Measurements from ENCODE around the gene LY6G5C.
A peak's percentile ranks its signal among the peaks of the same experiment; 100 is the strongest.

Gene LY6G5C, protein sequence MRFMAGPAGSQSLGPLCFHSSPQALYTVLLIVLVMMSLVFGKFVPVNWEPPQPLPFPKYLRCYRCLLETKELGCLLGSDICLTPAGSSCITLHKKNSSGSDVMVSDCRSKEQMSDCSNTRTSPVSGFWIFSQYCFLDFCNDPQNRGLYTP

DNA sequence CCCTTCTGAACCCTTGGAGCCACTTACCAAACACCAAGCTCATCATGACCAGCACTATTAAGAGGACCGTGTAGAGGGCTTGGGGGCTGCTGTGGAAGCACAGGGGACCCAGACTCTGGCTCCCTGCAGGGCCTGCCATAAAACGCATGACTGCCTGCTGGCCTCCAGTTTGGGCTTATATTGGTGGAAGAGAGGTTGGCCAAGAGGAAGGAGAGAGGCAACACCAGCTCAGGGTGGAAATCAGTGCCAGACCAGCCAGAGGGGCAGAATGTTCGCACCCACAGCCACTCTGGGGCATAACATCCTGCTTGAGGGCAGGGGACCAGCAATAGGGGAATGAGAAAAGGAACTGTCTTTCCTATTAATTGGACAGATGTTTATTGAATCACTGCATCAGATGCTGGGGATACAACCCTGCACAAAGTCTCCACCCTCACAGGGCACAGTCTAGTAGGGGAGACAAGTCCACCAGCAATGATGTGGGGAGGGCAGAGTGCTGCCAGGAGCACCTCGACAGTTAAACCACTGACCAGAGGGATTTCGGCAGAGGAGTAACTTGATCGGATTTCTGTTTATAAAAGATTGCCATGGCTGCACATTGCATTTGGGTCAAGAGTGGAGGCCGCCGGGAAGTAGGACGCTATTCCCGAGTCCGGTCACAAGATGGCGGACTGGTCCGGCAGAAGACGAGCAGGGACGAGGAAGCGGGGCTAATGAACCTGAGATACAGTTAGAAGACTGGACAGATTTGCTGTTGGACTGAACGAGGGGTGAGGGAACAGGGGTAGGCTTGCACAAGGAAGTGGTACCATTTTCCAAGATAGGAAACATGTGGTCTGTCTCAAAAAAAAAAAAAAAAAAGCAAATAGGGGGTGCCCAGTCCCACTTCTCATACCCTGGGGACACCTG is at the start of gene LY6G5C:
TSS of gene LY6G5C (minus strand) at position 842 of the 909 bp plus-strand sequence. CDS start at position 148, 694 bp downstream.
- H3K4me3 ChIP-seq (ENCODE audit: low read depth, low read length), result peak within 1 kb of the TSS; percentile 13

DNA sequence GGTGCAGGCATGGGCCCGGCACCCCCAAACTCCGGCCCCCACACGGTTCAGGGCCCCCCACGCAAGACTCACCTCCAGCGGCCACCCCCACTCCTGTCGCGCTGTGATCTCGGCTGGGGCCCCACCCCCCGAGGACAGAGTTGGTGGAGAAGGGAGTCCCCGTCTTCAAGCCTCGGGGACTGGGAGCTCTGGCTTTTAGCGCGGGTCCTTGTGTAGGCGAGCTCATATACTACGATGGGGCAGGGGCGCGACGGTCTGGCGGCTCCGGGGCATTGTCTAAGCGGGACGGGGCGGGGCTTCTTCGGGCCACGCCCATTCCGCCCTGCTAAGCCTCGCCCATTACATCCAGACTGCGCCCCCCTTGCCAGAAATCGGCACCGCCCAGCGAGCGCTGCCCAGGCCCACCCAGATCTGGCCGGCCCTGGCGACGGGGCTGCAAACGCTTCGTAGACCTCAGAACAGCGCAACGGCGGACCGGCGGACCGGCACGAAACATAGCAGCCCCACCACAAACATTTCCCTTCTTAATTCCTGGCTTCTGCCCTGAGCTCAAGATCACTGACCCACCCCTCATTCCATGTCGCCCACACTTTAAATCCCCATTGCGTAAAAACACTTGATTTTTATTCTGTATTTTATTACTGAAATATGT is 49.2 kb upstream of the LY6G5C start:
- peak overlapping the region; percentile 82 for H3K4me3 ChIP-seq (ENCODE audit: low read depth, low read length)

DNA sequence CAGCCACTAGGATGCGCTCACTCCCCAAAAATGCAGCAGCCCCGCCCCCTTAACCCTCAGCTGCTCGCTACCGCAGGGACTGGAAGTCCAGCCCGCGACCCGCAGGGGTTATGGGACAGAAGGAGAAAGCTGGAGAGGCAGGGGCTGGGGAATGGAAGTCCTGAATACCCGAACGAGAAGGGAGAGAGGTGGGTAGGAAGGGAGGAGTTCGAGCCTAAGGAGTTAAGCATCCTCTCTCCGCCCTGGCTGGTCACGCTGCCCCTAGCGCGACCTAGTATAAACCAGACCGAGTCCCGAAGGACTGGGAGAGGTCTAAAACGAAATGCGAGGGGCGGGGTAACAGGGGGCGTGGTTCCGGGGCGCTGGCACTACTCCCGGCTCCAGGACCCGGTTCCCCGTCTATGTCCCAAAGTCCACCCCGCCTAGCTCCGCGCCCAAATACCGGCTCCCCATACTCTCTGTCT is 48.7 kb upstream of the LY6G5C start:
- peak overlapping the region; percentile 82 for H3K4me3 ChIP-seq (ENCODE audit: low read depth, low read length)

DNA sequence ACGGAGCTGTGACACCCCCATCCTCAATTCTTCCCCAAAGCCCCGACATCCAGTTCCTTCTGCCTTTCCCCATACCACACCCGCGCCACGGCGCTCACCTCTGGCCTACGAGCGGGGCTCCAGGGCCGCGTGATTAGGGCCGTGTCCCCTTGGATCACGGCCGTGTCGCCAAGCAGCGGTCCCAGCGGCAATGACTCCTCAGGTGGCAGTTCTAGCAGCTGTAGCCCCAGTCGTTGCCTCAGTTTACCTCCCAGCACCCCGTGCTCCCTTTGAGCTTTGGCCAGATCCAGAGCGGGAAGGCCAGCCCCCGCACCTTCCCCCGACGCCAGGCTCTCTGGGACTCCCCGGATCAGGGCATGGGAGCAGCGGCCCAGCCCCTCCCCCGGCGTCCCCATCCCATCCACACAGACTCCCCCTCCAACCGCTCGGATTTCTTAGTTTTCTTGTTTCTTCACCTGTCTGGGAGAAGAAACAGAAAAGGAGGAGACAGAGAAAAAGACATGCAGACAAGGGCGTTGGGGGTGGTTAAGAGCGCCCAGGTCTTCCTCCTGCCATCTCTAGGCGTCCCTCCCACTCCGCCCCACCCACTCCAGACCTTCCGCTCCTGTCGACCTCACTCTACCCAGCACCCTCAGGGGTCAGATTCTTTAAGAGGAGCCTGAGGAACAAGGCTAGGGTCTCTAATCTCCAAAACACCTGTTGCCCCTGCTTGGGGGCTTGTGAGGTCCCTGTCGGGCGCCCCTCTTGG is 48.1 kb upstream of the LY6G5C start, which contains the start of gene DDAH2:
TSS of gene DDAH2 (minus strand) at position 533 of the 748 bp plus-strand sequence. CDS start at position 395, 138 bp downstream.
- H3K4me3 ChIP-seq (ENCODE audit: low read depth, low read length), result peak within 1 kb of the TSS; percentile 82

DNA sequence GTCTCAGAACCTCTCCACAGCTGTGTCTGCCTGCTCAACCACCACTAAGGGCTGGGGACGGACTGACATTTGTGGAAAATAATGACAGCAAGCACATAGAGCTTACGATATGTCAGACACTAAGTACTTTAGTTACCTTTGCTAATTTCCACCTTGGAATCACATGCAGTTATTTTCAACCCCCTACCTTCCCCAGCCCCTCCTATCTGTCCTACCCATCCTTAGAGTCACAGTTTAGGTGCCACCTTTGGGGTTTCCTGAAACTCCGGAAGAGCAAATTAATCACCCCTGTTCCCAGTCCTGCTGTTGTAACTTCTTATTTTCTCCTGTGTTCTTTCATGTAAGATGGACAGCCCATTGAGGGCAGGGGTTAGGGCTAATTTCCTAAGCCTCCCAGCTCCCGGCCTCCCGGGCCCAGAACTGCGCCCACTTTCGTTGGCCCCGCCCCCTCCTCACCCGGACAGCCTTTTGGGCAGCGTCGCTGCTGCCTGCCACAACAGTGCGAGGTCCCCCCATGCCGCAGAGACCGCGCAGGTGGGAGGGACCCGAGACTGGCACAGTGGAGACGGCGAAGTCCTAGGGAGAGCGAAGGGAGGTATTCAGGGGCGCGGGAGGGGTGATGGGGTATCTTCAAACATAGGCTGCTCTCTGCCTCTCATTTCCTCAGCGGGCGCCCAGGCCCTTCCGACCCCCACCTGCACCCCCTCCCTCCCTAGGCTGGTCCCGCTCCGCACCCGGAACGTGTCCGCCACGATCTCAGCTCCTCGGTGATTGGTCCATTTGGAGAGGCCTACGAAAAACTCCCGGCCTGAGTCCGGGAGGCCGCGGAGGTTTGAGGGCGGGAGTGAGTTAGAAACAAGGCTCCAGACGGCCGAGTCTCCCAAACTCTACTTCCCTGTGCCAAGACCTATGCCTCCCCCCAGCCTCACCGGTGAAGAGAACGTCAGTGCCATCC is 47.1 kb upstream of the LY6G5C start:
- no peak overlapping the region for H3K4me3 ChIP-seq (ENCODE audit: low read depth, low read length)

DNA sequence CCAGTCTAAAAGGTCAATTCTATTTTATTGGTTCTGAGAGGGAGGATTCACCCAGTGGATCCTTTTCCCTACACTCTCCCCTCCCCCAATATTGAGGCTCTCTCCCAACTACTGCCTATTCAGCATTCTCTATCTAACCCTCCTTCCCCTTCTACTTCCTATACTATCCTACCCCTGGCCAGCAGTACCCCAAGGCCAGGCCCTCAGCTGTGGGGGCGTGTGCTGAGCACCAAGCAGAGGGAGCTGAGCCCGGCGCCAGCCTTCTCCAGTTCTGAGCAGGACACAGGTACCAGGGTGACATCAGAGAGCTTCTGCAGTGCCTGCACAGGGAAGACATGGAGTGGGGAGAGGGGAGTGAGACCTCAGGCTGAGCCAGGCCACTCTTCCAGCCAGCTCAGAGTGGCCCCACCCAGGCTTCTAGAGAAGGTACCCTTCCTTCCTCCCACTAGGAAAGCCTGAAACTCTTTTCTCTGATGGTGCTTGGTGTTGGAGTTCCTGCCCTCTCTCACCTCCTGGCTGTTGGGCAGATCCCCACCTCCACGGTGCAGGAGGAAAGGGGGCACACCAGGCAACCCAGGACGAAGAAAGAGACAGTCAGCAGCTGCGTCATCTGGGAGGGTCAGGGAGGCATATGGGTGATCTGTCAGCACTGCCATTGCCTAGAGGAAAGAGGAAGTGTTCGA is 46.3 kb upstream of the LY6G5C start:
- no peak overlapping the region for H3K4me3 ChIP-seq (ENCODE audit: low read depth, low read length)

DNA sequence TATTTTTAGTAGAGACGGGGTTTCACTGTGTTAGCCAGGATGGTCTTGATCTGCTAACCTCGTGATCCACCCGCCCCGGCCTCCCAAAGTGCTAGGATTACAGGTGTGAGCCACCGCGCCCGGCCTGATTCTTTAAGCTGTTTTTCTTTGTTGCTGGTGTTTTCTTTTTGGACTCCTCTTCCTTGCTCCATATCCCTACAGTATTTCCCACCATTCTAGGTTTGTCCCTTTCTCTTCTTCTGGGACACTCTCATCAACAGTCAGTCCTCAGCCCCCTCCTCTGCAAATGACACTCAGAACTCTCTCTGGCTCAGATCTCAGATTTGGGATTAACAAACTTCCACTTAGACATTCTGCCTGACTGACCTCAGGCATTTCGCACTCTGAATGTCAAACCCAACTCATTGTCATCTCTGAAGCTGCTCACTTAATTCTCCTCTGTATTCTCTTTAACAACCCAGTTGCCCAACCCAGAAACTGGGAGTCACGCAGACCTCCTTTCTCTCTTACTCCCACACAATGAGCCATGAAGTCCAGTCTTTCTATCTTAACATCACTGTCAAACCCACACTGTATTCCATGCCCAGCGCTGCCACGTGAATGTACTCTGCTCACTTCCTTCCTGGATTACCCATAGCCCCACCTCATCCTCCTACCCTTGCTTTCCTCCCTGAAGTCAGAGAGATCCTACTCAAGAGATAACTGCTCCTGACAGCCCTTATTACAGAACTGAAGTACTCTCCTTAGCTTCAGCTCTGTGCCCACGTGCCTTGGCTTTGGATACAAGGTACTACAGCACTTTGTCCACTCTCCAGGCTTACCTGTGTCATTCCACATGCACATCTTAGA is 44.9 kb upstream of the LY6G5C start:
- H3K4me3 ChIP-seq (ENCODE audit: low read depth, low read length), result no peak overlapping the region

DNA sequence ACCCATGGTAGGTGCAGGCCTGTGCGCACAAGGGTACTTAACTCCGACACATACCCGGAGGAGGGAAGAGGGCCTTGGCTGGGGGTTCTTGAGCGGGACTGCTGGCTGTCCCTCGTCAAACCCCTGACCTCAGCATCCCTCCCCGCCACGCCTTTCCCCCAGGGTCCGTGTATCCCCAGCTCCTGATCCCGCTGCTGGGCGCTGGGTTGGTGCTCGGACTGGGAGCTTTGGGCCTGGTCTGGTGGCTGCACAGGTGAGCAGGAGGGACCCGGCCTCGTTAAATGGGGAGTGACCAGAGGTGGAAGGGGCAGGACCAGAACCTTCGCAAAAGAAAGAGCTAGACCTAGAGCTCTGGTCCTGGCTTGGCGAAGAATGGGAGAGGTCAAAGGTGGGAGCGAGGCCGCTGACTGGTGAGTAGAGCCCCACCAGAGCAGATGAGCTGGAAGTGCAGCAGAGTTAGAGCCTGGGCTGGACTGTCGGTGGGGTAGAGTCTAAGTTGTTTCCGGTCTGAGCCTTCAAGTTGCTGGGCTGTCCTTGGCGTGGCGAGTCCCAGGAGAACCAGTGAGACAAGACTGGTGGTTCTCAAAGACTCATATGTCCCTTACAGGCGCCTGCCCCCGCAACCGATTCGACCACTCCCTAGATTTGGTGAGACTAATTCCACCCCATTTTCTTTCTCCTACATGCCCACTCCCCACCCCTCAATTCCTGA is 43.3 kb upstream of the LY6G5C start:
- no peak overlapping the region for H3K4me3 ChIP-seq (ENCODE audit: low read depth, low read length)

DNA sequence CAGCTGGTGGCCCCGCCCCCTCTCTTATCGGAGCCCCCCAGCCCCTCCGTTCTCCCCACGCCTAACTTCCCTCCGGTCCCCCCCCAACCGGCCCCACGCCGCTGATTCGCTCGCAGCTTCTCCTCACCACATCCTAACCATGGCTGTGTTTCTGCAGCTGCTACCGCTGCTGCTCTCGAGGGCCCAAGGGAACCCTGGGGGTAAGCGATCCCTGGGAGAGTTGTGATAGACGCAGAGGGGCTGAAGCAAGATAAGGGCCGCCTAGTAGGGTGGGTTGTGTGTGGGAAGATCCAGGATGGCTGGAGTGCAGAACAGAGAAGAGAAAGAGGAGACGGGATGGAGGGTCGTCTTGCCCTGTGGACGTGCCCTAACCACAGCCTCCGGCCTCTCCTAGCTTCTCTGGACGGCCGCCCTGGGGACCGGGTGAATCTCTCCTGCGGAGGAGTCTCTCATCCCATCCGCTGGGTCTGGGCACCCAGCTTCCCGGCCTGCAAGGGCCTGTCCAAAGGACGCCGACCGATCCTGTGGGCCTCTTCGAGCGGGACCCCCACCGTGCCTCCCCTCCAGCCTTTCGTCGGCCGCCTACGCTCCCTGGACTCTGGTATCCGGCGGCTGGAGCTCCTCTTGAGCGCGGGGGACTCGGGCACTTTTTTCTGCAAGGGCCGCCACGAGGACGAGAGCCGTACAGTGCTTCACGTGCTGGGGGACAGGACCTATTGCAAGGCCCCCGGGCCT is 42.5 kb upstream of the LY6G5C start, which contains the start of gene MPIG6B:
TSS of gene MPIG6B (plus strand) at position 129 of the 735 bp plus-strand sequence. CDS start at position 140, 11 bp downstream.
- no peak within 1 kb of the TSS for H3K4me3 ChIP-seq (ENCODE audit: low read depth, low read length)

DNA sequence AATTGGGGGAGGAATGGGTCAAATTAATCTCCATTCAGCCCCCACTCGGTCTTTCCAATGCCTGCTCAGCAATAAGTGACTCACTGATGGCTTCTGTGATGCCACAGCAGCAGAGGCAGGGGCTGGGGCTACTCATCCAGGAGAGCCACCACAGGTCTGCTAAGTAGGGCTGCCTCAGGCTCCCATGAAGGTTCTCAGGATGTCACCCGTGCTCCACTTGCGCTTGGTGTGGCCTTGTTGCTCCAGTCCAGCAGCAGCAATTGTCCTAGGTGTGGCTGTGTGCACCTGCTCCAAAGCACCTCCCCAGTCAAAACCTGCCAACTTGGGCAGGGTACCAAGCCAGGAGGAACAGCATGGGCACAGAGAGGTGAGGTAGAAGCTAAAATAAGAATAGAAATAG is 41.3 kb upstream of the LY6G5C start:
- H3K4me3 ChIP-seq (ENCODE audit: low read depth, low read length), result no peak overlapping the region

DNA sequence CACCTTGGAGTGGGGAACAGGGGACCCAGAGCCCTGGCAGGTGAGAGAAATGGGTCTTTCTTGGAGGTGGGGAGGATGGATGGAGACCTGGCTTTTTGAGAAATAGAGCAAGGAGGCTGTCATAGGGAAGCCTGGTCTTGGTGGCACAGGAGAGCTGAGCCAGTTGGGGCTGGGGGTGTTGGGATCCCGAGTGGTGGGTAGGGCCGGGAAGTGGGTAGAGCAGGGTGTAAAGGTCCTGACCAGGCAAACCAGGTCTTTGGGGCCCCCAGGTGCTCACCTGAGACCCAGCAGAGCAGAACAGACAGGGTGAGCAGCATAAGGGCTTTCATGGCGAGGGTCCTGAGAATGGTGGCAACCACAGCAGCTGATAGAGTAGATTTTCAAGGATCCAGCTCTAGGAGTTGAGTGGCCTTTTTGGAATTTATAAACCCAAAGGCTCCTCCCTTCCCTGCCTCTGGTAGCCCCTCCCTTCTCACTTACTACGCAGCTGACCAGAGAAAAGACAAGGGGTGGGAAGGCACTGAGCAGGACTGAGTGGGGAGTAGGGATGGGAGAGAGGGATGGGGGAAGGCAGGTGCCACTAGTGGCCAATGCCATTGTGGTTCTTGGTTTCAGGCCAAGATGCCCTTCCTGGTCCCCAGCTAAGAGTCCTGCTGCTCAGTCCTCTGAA is 40.6 kb upstream of the LY6G5C start, which contains the start of gene LY6G6C:
TSS of gene LY6G6C (minus strand) at position 396 of the 670 bp plus-strand sequence. CDS start at position 329, 67 bp downstream.
- H3K4me3 ChIP-seq (ENCODE audit: low read depth, low read length), result no peak within 1 kb of the TSS

DNA sequence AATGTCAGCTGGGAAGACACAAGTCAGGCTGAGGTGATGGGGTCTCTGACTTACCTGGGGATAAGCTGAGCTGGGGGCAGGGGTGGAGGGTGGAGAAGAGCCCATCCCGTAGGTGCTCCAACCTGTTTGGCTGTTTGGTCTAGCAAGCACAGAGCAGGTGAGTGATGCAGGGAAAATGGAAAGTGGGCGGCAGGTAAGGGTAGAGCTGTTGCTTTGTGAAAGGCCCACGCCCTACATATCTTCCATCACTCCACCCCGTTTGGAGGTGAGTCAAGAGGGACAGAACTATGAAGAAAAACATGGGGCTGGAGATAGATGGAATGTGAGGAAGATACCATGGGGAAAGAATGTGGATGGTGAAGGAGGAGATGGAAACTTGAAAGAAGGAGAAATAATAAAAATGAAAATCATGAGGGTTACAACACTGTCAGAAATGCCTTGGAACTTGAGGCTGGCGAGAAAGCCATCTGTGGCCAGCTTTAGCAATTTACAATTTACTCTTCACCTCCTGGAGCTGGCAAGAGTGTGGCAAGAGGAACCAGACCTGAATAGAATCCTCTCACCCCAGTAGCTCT is 39.4 kb upstream of the LY6G5C start:
- no peak overlapping the region for H3K4me3 ChIP-seq (ENCODE audit: low read depth, low read length)

DNA sequence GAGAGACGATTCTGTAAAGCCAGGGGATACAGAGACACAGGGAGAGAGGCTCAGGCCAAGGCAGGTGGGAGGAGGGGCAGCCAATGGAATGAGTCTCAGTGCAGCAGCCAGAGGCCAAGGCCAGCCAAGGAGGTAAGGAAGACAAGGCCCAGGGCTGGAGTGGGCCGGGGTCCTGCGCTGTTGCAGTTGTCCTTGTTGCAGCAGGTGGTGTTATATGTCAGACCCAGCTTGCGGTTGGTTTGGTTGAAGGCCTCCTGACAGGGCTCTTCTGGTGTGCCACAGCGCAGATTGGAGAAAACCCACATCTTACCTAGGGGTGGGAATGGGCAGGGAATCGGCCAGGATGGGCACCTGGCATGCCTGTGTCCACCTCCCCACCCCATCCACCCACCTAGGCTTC is 38.1 kb upstream of the LY6G5C start:
- no peak overlapping the region for H3K4me3 ChIP-seq (ENCODE audit: low read depth, low read length)

DNA sequence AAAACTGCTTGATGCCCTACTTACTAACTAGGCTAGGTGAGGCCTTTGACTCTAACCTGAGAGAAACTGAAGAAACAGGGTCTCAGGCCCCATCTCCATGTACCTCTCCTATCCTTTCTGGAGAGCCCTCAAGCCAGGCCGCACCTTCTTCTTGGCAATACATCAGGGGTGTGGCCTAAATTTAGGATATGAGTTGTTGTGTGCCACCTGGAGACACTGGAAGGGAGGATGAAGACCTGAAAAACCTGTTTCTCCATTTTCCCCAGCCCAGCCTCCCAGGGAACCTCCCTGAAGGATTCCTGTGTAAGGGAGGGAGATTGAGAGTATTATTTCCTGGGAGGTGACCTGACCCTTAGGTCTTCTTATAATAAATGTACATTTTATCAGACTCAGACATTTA is 37.4 kb upstream of the LY6G5C start:
- no peak overlapping the region for H3K4me3 ChIP-seq (ENCODE audit: low read depth, low read length)

DNA sequence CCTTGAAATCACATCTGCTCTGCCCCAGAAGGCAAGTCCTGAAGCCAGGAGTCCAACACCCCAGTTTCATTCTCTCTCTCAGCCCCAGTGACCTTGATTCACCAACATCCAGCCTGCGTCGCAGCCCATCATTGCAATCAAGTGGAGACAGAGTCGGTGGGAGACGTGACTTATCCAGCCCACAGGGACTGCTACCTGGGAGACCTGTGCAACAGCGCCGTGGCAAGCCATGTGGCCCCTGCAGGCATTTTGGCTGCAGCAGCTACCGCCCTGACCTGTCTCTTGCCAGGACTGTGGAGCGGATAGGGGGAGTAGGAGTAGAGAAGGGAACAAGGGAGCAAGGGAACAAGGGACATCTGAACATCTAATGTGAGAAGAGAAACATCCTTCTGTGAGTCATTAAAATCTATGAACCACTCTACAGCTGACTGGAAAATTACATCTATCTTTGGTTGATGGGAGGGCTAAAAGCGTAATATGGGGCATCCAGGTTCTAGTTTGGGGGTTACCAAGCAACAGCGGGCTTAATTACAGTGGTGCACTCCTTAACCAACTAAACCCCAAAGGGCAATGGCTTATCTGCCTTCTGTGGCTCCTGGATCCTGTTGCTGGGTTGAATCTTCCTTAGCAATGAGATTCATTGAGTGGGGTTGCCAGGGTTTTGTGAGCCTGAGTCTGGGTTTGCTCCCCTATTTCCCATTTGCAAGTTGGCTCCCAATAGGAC is 36.8 kb upstream of the LY6G5C start:
- H3K4me3 ChIP-seq (ENCODE audit: low read depth, low read length), result no peak overlapping the region

Data from iPS-11a (cell line).